MCF 10A (cell line): Measurements from ENCODE around the gene AP5B1. TPM values are rescaled to one million over a fixed set of nuclear protein-coding genes. Genes with fewer than 3 reads are reported as not detected.
"Not testable (repeated sequence)": the region's sequence is repeated elsewhere in the genome, so short reads cannot be mapped to it uniquely, and the experiment has no call there.

Experiments
- BruUV-seq: library from RNA; stranded (reverse); fragments of 400-500 nt; replicated peaks from 2 replicates; lab custom pipeline; 2021; lab: Mats Ljungman, UMichigan
- CTCF ChIA-PET: fragments of 300-600 bp; sonication (Branson Sonifier 250); formaldehyde crosslinking; extraction: SDS; loops from one replicate; lab custom pipeline; 2021; ENCODE audit warnings: antibody characterized with exemption, inconsistent platforms; lab: Yijun Ruan, JAX
- POLR2A ChIA-PET: fragments of 300-600, 350-650 bp; sonication (Branson Sonifier 250); formaldehyde crosslinking; extraction: SDS; loops from one replicate; lab custom pipeline; 2020; ENCODE audit warnings: antibody characterized with exemption, inconsistent platforms; lab: Yijun Ruan, JAX
- DNase-seq: peaks from one replicate; pipeline ENCODE4 v3.0.0-alpha.2; 2018; ENCODE audit not compliant: unreplicated experiment
- H3K27ac Mint-ChIP-seq: one replicate; pipeline ENCODE4 v1.8.0; 2022; ENCODE audit warnings: mild to moderate bottlenecking, low read depth, mixed read lengths; ENCODE audit not compliant: unreplicated experiment
- H3K27me3 Mint-ChIP-seq: one replicate; pipeline ENCODE4 v1.8.0; 2022; ENCODE audit warnings: mixed read lengths; ENCODE audit not compliant: insufficient read depth, unreplicated experiment
- H3K36me3 Mint-ChIP-seq: one replicate; pipeline ENCODE4 v1.8.0; 2022; ENCODE audit warnings: mild to moderate bottlenecking, moderate library complexity, mixed read lengths; ENCODE audit not compliant: insufficient read depth, unreplicated experiment
- H3K4me1 Mint-ChIP-seq: one replicate; pipeline ENCODE4 v1.8.0; 2022; ENCODE audit warnings: mixed read lengths; ENCODE audit not compliant: insufficient read depth, unreplicated experiment
- H3K4me3 Mint-ChIP-seq: one replicate; pipeline ENCODE4 v1.8.0; 2022; ENCODE audit warnings: mild to moderate bottlenecking, moderate library complexity, mixed read lengths; ENCODE audit not compliant: unreplicated experiment
- H3K9me3 Mint-ChIP-seq: one replicate; pipeline ENCODE4 v1.8.0; 2022; ENCODE audit warnings: mixed read lengths; ENCODE audit not compliant: unreplicated experiment
- CTCF ChIP-seq: fragments of 200-600 bp; IDR thresholded peaks from one replicate; pipeline ENCODE4 v1.8.0; 2022; ENCODE audit warnings: antibody characterized with exemption, mild to moderate bottlenecking; ENCODE audit not compliant: unreplicated experiment
- intact Hi-C: fragments of 100-400 bp; cut with micrococcal nuclease; formaldehyde crosslinking; loops from 2 replicates; pipeline ENCODE4 v1.14.1; 2022
- total RNA-seq: library from RNA; stranded (reverse); gene quantifications from 2 replicates; pipeline ENCODE4 v1.2.3, GENCODE V29; 2022

Gene AP5B1
- total RNA-seq, 1 experiment from 2014 or later = 12.9 TPM

- Mint-ChIP-seq H3K9me3 (no peaks in the 10 kb centered on the region), H3K27me3 (no peaks in the 10 kb centered on the region), H3K36me3 (no peaks in the 10 kb centered on the region), H3K27ac (no peak overlapping the region), H3K4me1 (peaks cover 23% of the 10 kb centered on the region), H3K4me3 (no peak overlapping the region)
- TF ChIP-seq CTCF = no peak
- intact Hi-C loops = no loop called here
- CTCF ChIA-PET = interaction anchor here (0.8 to 2.9 kb wide), 7 partner anchors 8 to 60 kb away, joined by 4 to 32 read pairs (median 13); partner anchors contain the start of genes AP5B1 and KAT5
- POLR2A ChIA-PET = interaction anchor here (0.7 to 3.0 kb wide), 5 partner anchors 8 to 70 kb away, joined by 3 to 14 read pairs (median 4); partner anchors contain the start of genes AP5B1 and KAT5
- no TSS peak for BruUV-seq
- DNase-seq = no peak
These were observed 9.1 kb downstream of the AP5B1 start for GRCh38 chr11:65771589-65772112.

GRCh38 chr11:65770951-65771567, 9.7 kb downstream of the AP5B1 start:
- H3K36me3 Mint-ChIP-seq = no peaks in the 10 kb centered on the region
- H3K9me3 Mint-ChIP-seq = no peaks in the 10 kb centered on the region
- peaks cover 23% of the 10 kb centered on the region for H3K4me1 Mint-ChIP-seq
- no peak overlapping the region for H3K4me3 Mint-ChIP-seq
- TF ChIP-seq CTCF = no peak
- POLR2A ChIA-PET = interaction anchor here (0.6 to 3.0 kb wide), 7 partner anchors 9 to 71 kb away, joined by 3 to 19 read pairs (median 4); partner anchors contain the start of genes AP5B1, KAT5 and RNASEH2C
- H3K27ac Mint-ChIP-seq = no peak overlapping the region
- no peak for DNase-seq
- no peaks in the 10 kb centered on the region for H3K27me3 Mint-ChIP-seq
- intact Hi-C loops = no loop called here
- CTCF ChIA-PET = interaction anchor here (0.7 to 2.9 kb wide), 18 partner anchors 9 to 255 kb away, joined by 3 to 32 read pairs (median 4); partner anchors contain the start of genes AP5B1, CATSPER1 and KAT5
- no TSS peak for BruUV-seq

- H3K4me3 Mint-ChIP-seq, intact Hi-C loops, H3K36me3 Mint-ChIP-seq, H3K27me3 Mint-ChIP-seq, H3K27ac Mint-ChIP-seq, H3K9me3 Mint-ChIP-seq, BruUV-seq: not testable (repeated sequence)
- DNase-seq = peak; percentile 52
- ChIA-PET CTCF (interaction anchor here (0.6 to 1.5 kb wide), 9 partner anchors 11 to 174 kb away, joined by 3 to 9 read pairs (median 4); no protein-coding TSS in a partner anchor), POLR2A (interaction anchor here (1.1 to 2.5 kb wide), 4 partner anchors 12 to 105 kb away, joined by 3 to 14 read pairs (median 7); partner anchors contain the start of genes KAT5, RELA and RNASEH2C)
- H3K4me1 Mint-ChIP-seq = peaks cover 23% of the 10 kb centered on the region
These were observed 13.0 kb downstream of the AP5B1 start for GRCh38 chr11:65767806-65768205.

DNA sequence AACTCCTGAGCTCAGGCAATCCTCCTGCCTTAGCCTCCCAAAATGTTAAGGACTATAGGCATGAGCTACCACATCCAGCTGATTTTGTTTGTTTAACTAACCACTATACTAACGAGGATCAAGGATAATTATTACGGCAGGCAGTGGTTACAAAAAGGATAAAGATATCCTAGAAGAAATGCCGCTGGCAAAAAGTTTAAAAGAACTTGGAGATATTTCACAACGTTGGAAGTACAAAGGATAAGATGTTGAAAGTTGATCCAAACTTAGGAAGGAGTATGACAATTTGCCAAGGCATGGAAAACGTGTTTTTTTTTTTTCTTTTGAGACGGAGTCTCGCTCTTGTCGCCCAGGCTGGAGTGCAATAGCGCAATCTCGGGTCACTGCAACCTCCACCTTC, 13.4 kb downstream of the AP5B1 start:
- H3K4me3 Mint-ChIP-seq = no peak overlapping the region
- POLR2A ChIA-PET = interaction anchor here (0.6 to 2.5 kb wide), 7 partner anchors 9 to 189 kb away, joined by 3 to 14 read pairs (median 5); partner anchors contain the start of genes KAT5, RELA and RNASEH2C
- H3K36me3 Mint-ChIP-seq = no peaks in the 10 kb centered on the region
- H3K4me1 Mint-ChIP-seq = peaks cover 23% of the 10 kb centered on the region
- H3K27me3 Mint-ChIP-seq = no peaks in the 10 kb centered on the region
- TF ChIP-seq CTCF = no peak
- CTCF ChIA-PET = interaction anchor here (0.6 to 1.5 kb wide), 10 partner anchors 12 to 173 kb away, joined by 3 to 9 read pairs (median 4); no protein-coding TSS in a partner anchor
- intact Hi-C loops = no loop called here
- H3K9me3 Mint-ChIP-seq = no peaks in the 10 kb centered on the region
- H3K27ac Mint-ChIP-seq = no peak overlapping the region
- no TSS peak for BruUV-seq
- peak; percentile 78 for DNase-seq
